HG03039 (cell line): Measurements from ENCODE around the gene CALD1.

Experiments
- ATAC-seq: cut with Tn5 transposase; IDR thresholded peaks from one replicate; pipeline ENCODE4 v1.9.1; 2021; ENCODE audit warnings: mild to moderate bottlenecking, moderate library complexity; ENCODE audit not compliant: unreplicated experiment

The CALD1 gene

DNA sequence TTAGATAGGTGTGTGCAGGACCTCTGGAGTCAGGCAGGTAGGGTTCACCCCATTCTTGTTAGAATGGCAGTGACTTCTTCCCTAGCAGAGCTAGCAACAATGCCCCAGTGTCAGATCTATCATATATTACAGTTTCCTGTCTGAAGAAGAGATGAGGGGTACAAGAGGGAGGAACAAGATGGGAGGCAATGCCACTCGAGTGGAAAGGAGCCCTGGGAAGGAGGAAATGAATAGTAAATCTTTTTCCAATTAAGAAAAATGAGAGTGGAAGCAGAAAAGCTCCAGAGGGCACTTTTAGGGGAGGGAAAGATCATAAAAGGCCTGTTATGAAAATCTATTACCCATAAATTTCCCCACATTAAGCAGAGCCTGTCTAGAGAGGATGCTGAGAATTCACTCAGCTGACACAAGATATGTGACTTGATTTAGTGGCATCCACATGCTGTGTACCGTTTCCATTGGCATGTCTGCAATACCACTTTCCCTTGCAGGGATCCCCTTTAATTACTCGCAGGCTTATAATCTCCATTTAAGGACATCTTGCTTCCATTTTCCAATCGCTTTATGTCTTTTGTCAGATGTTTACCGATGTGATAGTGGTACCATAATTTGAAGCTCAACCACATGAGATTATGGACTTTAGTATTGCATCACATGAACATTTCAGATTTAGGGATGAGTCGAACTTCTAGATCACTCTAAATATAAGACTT, 136.9 kb downstream of the CALD1 start:
- ATAC-seq: no peak

DNA sequence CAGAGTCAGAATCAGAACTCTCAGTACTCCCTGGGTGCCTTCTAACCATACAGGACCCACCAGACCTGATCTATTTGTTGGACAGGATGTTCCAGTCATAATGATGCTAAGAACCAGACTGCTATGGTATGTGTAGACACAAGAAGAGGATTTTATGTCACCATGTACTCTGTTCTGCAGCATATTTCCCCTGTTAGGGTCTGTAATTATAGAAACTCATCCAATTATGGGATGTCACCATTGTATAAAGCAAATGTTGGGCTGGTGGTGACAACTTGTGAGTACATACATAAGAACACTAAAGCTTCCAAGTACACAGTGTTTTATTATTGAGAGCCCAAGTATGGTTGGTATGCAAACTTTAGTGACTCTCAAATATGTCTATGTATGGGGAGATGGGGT, 139.8 kb downstream of the CALD1 start:
- peak; percentile 58 for ATAC-seq

DNA sequence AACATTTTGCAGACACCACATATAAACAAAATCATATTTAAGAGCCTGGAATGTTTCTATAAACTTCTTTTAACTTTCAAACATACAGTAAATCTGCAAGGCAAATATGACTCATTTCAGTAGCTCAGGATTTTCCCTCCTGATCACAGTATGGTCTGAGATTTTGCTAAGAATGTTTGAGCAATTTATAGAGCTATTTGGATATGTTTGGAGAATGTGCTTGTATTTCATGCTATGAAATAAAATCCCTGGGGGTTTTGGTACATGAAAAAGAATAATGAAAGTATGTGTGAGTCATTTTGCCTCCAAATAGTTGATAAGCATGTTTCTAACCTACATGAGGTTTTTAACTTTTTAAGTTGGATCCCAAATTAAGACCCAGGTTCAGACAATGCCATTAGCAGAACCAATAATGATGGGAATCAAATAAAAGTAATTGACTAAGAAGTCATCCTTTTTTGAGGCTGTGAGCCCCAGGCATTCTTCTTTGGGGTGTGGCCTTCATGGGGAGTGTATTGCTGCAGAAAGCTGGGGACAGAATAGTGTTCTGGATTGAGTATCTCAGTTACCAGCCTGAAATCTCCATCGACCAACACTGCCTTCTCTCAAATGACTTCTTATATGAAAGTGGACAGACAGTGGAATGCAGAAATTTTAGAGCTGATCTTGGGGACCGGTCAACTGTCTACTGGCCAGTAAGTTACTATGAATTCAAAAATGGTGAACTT, 140.8 kb downstream of the CALD1 start:
- peak; percentile 64 for ATAC-seq

DNA sequence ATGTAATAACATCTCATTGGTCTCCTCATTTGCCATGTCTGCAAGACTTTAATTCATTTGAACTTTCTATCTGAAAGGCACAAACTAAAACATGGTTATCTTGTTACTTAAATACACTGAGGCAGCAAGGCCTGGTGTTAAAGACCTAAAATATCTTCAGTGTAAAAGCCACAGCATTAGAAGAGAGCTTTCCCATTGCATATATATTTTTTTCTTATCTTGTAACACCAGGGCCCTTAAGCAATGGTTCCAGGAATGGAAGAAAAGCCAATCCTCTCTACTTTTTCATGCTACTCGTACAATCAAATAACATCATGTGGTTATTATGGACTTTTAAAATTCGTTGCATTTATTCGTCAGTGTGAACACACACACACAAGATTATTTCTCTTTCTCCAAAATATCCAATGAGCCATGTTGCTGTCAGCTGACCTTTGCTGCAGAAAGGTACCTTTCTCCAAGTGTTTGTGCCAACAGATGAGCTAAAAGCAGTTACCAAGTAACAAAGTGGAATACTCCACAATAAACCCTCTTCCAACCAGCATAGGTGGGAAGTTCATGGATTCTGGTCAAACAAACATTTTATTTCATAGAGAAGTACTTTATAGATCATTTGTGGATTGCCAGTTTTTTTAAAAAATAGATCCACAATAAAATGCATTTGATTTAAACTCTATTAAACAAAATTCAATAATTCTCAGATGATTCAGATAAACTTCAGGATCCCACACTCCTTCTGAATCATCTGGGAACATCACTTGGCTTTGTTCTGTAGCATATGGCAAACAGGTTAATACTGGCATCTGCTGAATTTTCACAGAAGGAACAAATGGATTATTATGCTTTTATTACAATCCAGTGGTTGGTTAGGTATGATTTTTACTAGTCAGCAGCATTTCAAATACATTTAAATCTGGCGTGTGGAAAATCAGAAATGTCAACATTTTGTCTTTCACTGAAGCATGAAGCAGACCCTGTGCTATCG, 143.6 kb downstream of the CALD1 start:
- ATAC-seq: no peak

DNA sequence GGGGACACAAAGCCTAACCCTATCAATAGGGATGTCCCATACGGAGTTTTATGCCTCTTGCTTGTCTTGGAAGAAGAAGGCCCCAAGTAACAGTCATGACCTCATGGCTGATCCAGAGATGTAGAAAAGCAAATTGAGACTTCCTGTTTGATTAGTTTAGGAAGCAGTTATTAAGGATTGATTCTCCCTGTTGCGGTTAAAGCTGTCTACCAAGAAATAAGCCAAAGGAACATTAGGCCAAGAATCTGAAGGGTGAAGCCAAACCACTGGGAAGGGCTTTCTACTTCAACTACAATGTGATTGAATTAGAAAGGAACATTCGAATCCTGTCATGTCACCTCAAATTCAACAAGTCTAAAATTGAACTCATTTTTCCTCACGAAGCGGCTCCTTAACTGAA, 146.3 kb downstream of the CALD1 start:
- ATAC-seq: no peak

DNA sequence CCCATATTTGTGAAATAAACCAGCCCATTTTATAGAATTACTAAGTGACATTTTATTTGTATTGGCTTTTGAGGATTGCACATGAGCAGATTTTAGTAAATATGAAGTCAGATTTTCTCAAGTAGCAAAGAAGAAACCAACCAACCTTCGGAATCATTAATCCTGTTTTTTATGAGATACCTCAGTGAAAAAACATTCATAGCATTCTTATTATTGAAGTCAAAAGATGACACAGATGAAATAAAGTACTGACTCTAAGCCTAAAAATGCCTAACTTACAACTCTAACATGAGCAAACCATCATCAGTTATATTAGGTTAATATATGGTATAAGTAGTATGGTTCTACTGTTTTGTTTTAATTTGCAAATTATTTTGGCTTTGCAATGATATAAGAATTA, 147.0 kb downstream of the CALD1 start:
- ATAC-seq: no peak

DNA sequence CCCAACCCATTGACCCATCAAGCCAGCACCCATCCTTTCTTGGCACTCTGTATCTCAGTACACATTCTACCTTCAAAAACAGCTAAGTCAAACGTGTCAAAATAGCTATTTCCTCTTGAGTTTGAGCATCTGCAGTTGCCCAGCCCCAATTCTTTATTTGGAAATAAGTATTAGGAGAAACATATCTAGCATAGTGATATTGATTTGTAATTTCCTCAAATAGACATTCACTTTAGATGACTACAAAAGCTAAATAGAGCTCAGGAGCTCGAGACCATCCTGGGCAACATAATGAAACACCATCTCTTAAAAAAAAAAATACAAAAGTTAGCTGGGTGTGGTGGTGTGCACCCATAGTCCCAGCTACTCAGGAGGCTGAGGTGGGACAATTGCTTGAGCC, 147.6 kb downstream of the CALD1 start:
- no peak for ATAC-seq

DNA sequence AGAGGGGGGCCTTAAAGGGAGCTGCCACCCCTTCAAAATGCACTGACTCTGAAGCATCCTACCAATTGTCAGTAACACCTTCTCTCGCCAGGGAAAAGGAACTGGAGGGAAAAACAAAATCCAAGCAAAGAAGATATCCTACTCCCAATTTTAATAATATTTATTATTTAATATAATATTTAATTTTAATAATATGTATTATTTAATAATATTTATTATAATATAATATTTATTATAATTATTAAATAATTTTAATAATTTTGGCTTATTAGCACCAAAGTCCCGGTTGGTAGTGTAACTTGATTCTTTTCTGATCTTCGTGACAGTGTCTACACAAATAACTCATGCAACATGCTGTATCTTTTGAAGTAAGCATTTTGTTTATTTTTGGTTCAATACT, 148.3 kb downstream of the CALD1 start:
- no peak for ATAC-seq

DNA sequence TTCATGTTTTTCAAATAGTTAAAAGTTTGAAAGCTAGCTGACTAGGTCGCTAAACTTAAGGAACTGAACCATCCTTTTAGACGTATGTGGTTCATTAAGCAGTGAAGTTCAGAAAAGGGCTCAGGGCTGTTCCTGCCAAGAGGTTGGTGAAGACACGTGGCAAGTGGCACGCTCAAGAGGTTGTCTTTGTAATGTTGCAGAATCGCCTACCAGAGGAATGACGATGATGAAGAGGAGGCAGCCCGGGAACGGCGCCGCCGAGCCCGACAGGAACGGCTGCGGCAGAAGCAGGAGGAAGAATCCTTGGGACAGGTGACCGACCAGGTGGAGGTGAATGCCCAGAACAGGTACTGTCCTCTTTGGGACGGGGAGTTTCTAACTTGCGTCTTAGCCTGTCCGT, 149.1 kb downstream of the CALD1 start:
- ATAC-seq: no peak

DNA sequence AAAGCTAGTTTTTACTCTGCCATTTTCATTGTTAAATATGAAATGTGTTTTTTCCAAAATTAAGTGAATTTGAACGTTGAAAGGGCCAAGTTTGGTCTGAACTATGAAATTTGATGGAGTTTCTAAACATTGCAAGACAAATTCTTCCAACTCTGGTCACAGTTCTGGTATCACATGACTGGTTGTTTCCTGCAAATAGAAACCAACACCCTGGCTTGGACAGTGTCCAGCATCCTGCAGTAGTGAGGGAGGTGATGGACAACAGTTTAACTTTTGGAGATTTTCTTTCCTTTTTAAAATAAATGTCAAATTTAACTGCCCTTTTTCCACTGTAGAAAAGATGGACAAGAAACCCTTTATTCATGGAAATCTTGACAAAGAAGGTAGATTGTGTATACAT, 152.1 kb downstream of the CALD1 start:
- ATAC-seq: no peak

DNA sequence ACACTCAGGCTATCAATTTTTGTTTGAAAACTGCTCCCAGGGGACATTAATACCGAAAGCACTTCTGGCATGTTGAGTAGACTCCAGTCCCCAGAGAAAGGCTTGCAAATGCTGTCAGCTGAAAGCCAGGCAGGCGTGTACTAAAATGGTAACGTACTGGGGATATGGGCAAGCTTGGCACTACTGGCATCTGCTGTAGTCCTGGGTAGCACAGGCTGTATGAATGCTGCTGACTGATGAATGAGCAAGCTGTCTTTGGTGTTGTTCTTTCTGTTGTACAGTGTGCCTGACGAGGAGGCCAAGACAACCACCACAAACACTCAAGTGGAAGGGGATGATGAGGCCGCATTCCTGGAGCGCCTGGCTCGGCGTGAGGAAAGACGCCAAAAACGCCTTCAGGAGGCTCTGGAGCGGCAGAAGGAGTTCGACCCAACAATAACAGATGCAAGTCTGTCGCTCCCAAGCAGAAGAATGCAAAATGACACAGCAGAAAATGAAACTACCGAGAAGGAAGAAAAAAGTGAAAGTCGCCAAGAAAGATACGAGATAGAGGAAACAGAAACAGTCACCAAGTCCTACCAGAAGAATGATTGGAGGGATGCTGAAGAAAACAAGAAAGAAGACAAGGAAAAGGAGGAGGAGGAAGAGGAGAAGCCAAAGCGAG, 153.4 kb downstream of the CALD1 start:
- ATAC-seq: no peak

DNA sequence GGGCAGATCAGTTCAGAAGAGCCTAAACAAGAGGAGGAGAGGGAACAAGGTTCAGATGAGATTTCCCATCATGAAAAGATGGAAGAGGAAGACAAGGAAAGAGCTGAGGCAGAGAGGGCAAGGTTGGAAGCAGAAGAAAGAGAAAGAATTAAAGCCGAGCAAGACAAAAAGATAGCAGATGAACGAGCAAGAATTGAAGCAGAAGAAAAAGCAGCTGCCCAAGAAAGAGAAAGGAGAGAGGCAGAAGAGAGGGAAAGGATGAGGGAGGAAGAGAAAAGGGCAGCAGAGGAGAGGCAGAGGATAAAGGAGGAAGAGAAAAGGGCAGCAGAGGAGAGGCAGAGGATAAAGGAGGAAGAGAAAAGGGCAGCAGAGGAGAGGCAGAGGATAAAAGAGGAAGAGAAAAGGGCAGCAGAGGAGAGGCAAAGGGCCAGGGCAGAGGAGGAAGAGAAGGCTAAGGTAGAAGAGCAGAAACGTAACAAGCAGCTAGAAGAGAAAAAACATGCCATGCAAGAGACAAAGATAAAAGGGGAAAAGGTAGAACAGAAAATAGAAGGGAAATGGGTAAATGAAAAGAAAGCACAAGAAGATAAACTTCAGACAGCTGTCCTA, 154.1 kb downstream of the CALD1 start:
- no peak for ATAC-seq

DNA sequence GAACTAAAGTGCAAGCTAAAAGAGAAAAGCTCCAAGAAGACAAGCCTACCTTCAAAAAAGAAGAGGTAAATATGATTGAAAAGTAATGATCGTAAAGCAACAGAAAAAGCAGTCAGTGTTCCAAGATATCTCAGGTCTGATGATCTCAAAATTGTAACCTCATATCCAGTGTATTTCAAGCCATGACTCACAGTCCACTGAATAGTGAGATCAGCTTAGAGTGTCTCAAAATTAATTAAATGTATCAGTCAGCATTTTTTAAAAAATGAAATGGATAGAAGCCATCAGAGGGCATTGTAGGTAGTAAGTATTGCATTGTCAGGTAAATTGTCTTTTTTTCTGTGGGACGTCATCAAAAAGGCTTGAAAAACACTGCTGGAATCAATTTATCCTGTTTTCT, 156.3 kb downstream of the CALD1 start:
- ATAC-seq: no peak

DNA sequence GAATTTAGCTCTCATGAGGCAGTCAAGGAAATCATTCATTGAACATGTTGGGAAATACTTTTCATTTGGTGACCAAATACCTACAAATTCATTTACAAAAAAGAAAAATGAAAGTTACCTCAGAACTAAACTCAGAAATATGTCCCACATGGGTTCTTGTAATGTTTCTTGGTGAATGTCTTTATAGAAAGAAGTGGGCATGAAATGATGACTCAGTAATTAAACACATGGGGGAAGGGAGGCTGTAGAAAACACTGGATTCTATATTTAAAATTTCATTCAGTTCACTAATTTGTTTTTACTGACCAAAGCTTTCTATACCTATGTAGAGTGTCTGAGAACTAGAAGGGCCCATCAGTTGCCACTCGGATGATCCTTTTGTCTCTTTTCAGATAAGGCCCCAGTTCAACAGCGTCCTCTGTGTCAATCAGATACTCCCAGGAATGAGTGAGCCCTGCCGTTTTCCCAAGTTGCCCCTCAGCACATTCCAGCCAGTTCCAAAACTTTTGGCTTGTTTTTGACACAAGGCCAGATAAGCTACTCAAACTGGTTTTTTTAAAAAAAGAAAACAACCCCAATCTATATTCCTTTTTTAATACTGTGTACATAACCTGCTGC, 157.6 kb downstream of the CALD1 start:
- no peak for ATAC-seq

DNA sequence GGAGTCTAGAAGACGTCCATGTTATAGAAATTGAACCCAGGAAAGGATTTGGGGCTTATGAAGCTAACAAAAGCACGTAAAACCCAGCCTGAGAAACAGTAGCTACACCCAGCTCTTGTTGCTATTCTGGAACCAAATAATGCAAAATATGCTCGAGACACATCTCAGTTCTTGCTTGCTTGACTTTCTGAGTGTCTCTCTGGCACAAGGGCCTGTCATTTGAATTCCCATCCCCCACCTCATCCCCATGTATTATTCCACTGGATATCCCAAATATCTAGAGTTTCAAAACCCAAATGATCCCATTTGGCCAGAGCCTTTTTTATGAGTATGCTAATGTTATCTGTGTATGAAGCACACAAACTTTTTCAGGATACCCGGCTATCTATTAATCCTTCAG, 158.7 kb downstream of the CALD1 start:
- ATAC-seq: no peak

DNA sequence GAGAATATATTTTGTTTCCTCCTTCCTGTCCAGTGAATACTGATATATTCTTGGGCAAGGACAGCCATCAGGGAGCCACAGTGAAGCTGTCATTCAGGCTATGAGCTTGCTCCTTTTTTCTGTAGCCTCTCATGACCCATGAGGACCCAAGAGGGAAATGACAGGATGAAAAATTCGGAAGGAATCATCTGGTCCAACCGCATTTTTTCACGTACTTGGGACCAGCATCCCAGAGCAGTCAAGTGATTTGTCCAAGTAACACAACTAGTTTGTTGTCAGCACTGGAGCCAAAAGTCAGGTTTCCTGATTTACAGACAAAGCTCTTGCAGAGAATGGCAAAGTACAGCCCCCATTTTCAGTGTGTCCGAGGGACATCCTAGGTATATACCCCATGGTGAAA, 159.7 kb downstream of the CALD1 start:
- ATAC-seq: no peak

DNA sequence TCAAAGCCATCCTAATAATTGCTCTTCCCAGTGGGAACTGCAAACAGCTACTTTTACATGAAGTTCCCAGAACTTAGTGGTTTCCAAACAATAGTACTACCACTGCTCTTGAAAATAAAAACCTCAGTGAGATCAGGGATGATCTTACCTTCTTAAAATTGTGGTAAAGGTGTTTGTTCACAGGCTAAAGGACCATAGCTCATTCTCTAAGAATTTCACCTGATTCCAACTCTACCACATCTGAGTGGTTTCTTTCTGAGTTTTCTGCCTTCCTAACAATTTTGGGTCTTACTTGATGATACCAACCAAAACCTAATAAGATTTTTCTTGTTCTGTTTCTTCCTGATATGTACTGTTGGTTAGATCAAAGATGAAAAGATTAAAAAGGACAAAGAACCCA, 161.3 kb downstream of the CALD1 start:
- no peak for ATAC-seq

DNA sequence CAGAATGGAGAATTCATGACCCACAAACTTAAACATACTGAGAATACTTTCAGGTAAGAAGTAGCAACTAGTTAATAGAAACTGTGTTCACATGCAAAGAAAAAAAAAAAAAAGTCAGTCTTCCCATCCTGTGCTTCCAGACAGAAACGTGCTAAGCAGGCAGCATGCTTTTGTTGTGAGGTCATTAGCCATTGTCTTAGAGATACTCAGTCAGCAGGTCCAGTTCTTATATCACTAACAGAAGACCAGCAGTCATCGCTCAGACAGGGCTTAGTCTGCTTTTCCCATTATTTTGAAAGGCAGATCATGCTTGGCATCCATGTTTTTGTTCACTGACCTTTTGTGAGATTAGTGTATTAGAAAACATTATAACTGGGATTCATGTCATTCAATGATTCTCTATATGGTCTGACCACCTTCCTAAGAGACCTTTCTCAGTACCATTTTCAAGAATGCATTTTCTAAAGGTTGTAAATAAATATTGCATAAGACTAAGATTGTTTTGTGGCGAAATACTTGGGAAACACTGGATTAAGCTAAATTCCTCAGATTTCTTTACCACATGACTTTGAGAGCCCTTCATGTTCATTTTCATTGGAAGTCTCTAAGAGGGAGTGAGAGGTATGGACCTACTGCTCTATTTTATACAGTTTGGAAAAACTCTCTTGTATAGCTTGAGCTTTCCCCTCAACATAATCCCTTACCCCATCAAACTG, 161.9 kb downstream of the CALD1 start:
- ATAC-seq: no peak

DNA sequence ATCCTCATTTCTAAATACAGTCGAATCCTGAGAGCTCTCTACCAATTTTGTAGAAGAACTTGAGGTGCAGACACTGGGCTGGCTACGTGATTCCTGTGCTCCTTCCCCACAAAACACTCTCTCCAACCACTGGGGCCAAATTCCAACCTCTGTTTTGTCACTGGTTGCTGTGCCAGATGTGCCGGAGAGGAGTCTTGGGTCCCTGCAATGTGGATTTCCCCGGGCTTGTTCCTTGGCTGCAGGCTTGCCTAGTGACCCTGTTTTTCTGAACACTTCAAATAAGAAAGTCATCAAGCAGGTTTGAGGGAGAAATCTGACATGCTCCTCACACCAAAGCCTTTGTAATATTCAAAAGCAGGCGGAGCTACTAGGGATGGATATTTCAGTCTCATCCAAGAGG, 162.5 kb downstream of the CALD1 start:
- no peak for ATAC-seq
